Natural killer cell (primary cell): Measurements from ENCODE around the gene ABCD1. TPM values are rescaled to one million over a fixed set of nuclear protein-coding genes. Genes with fewer than 3 reads are reported as not detected.

Source experiments
- ATAC-seq, 3 donors: fragments of 150-1000 bp in 2 of 3; fragments of 200-7000 bp in 1 of 3; cut with Tn5 transposase; 1 replicate in 1 of 3; 2 replicates in 2 of 3; pipeline ENCODE4 v1.10.0; 2021; ENCODE audit warnings: mild to moderate bottlenecking in 2 of 3, moderate library complexity in 2 of 3
- DNase-seq, 2 donors: peaks; one replicate each; pipeline versions ENCODE4 v3.0.0 to v3.0.0-alpha.2; 2013 to 2021; ENCODE audit warnings: mixed read lengths in 1 of 2
- H3K27ac ChIP-seq: one replicate; pipeline ENCODE4 v1.5.1; 2013; ENCODE audit warnings: mild to moderate bottlenecking, low read length
- H3K27me3 ChIP-seq: one replicate; pipeline ENCODE4 v1.6.1; 2013; ENCODE audit warnings: low read length; ENCODE audit not compliant: control insufficient read depth, insufficient read depth
- H3K36me3 ChIP-seq: one replicate; pipeline ENCODE4 v1.6.1; 2013; ENCODE audit warnings: low read length; ENCODE audit not compliant: control insufficient read depth, insufficient read depth
- H3K4me1 ChIP-seq: one replicate; pipeline ENCODE4 v1.6.1; 2013; ENCODE audit warnings: low read length; ENCODE audit not compliant: control insufficient read depth, insufficient read depth
- H3K4me3 ChIP-seq: one replicate; pipeline ENCODE4 v1.5.1; 2013; ENCODE audit warnings: low read length
- H3K9me3 ChIP-seq: one replicate; pipeline ENCODE4 v1.6.1; 2013; ENCODE audit warnings: low read length; ENCODE audit not compliant: control insufficient read depth, insufficient read depth
- H3K27ac Mint-ChIP-seq, 2 donors: one replicate each; pipeline ENCODE4 v1.8.0; 2022; ENCODE audit warnings: mild to moderate bottlenecking in 2 of 2, mixed read lengths in 2 of 2, moderate library complexity in 1 of 2
- H3K27me3 Mint-ChIP-seq, 2 donors: one replicate each; pipeline ENCODE4 v1.8.0; 2022; ENCODE audit warnings: low read depth in 2 of 2, mixed read lengths in 2 of 2
- H3K36me3 Mint-ChIP-seq: one replicate; pipeline ENCODE4 v1.8.0; 2022; ENCODE audit warnings: mixed read lengths
- H3K4me1 Mint-ChIP-seq, 2 donors: one replicate each; pipeline ENCODE4 v1.8.0; 2022; ENCODE audit warnings: mixed read lengths in 2 of 2
- H3K4me3 Mint-ChIP-seq: one replicate; pipeline ENCODE4 v1.8.0; 2022; ENCODE audit warnings: mild to moderate bottlenecking, moderate library complexity, mixed read lengths
- H3K9me3 Mint-ChIP-seq, 2 donors: one replicate each; pipeline ENCODE4 v1.8.0; 2022; ENCODE audit warnings: mixed read lengths in 2 of 2
- CTCF ChIP-seq: fragments of 200-600 bp; IDR thresholded peaks from one replicate; pipeline ENCODE4 v1.8.0; 2022; ENCODE audit warnings: antibody characterized with exemption
- WGBS: methylation state at CpG from one replicate; pipeline ENCODE4 v1.1.7; 2013; ENCODE audit warnings: missing lambda C conversion rate; ENCODE audit not compliant: insufficient coverage; 5-methylcytosine and 5-hydroxymethylcytosine counted together
- intact Hi-C: fragments of 100-400 bp; cut with micrococcal nuclease; formaldehyde crosslinking; loops from one replicate; pipeline ENCODE4 v1.14.2; 2022
- total RNA-seq, 4 donors: library from RNA; stranded (reverse); fragments of 120-200 nt in 1 of 4; gene quantifications; one replicate each; pipeline versions ENCODE4 v1.2.3 to v1.2.4, GENCODE V29; 2013 to 2022

The ABCD1 gene
- total RNA-seq, 3 donors from 2014 or later (not counting 1 experiment from before 2014, with no cell fraction given): 12.2 to 13.9 (median 13.8) TPM

GRCh38 chrX:153766871-153767673, 42.4 kb downstream of the ABCD1 start:
- WGBS: 92% methylated on average over 56 of the region's 56 CpGs
- Mint-ChIP-seq H3K9me3 (no peaks in the 10 kb centered on the region), H3K4me3 (no peak overlapping the region), H3K27me3 (no peaks in the 10 kb centered on the region), H3K36me3 (no peaks in the 10 kb centered on the region), H3K27ac (no peak overlapping the region), H3K4me1 (peaks cover 0 to 20% of the 10 kb centered on the region in 2 donors)
- no peak for ATAC-seq
- peaks cover 18% of the 10 kb centered on the region for H3K4me1 ChIP-seq
- no peaks in the 10 kb centered on the region for H3K36me3 ChIP-seq
- no peak for DNase-seq
- no peak overlapping the region for H3K27ac ChIP-seq
- no peaks in the 10 kb centered on the region for H3K27me3 ChIP-seq
- intact Hi-C loops: no loop called here
- no peaks in the 10 kb centered on the region for H3K9me3 ChIP-seq
- H3K4me3 ChIP-seq: no peak overlapping the region
- no peak for TF ChIP-seq CTCF

GRCh38 chrX:153767674-153768055, 43.0 kb downstream of the ABCD1 start:
- intact Hi-C loops: no loop called here
- Histone ChIP-seq H3K36me3 (no peaks in the 10 kb centered on the region), H3K27me3 (no peaks in the 10 kb centered on the region), H3K27ac (no peak overlapping the region), H3K4me1 (peaks cover 18% of the 10 kb centered on the region), H3K9me3 (no peaks in the 10 kb centered on the region), H3K4me3 (no peak overlapping the region)
- ATAC-seq: no peak
- no peak for TF ChIP-seq CTCF
- Mint-ChIP-seq H3K4me1 (peaks cover 0 to 20% of the 10 kb centered on the region in 2 donors), H3K36me3 (no peaks in the 10 kb centered on the region), H3K4me3 (no peak overlapping the region), H3K9me3 (no peaks in the 10 kb centered on the region), H3K27ac (no peak overlapping the region), H3K27me3 (no peaks in the 10 kb centered on the region)
- 92% methylated on average over 20 of the region's 20 CpGs for WGBS
- DNase-seq: no peak

GRCh38 chrX:153768311-153769157, 43.9 kb downstream of the ABCD1 start:
- Histone ChIP-seq H3K27me3 (no peaks in the 10 kb centered on the region), H3K4me1 (peaks cover 18% of the 10 kb centered on the region), H3K9me3 (no peaks in the 10 kb centered on the region), H3K4me3 (no peak overlapping the region), H3K27ac (no peak overlapping the region), H3K36me3 (no peaks in the 10 kb centered on the region)
- Mint-ChIP-seq H3K4me3 (no peak overlapping the region), H3K27me3 (no peaks in the 10 kb centered on the region), H3K27ac (no peak overlapping the region), H3K4me1 (peaks cover 0 to 20% of the 10 kb centered on the region in 2 donors), H3K9me3 (no peaks in the 10 kb centered on the region), H3K36me3 (no peaks in the 10 kb centered on the region)
- 81% methylated on average over 14 of the region's 22 CpGs for WGBS
- no peak for TF ChIP-seq CTCF
- ATAC-seq (no peak), DNase-seq (no peak)
- intact Hi-C loops: no loop called here
